NCI-H1694 (cell line): ENCODE data around the gene NR2F2.

Experiments
- DNase-seq: peaks from one replicate; lab custom pipeline; 2025; lab: John Stamatoyannopoulos, UW

Gene NR2F2

DNA sequence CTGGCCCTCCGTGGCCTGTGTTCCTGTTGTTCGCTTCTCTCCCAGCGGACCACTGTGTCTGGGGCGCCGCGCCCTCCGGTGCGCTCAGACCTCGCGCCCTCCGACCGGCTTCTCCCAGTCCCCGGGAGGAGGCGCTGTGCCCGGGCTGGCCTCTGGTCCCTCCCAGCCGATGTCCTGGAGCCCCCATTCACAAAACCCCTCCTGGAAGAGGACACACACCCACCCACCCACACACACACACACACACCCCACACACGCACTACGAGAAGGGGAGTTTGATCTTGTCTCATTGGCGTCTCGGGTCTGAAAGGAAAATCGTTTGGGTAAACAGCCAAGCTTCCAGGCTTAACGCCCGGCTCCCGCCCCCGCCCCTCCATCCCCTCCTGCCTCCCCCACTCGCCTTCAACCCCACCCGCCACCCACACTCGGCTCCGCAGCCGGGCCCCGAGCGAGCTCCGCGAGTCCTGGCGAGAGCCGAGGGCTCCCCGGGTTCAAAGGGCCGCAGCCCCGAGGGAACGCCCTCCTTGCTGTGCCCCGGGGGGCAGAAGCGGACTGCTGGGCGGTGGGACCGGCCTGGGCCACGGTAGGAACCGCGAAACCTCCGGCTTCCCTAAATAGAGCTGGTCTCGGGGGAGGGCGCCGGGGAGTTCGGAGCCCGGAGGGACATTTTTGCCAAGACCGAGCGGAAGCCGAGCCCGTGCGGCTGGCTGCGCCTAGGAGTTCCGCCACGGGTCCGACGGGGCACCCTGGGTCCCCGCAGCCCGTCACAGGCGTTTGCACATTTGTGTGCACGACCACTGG, 23.6 kb downstream of the NR2F2 start:
- no peak for DNase-seq

DNA sequence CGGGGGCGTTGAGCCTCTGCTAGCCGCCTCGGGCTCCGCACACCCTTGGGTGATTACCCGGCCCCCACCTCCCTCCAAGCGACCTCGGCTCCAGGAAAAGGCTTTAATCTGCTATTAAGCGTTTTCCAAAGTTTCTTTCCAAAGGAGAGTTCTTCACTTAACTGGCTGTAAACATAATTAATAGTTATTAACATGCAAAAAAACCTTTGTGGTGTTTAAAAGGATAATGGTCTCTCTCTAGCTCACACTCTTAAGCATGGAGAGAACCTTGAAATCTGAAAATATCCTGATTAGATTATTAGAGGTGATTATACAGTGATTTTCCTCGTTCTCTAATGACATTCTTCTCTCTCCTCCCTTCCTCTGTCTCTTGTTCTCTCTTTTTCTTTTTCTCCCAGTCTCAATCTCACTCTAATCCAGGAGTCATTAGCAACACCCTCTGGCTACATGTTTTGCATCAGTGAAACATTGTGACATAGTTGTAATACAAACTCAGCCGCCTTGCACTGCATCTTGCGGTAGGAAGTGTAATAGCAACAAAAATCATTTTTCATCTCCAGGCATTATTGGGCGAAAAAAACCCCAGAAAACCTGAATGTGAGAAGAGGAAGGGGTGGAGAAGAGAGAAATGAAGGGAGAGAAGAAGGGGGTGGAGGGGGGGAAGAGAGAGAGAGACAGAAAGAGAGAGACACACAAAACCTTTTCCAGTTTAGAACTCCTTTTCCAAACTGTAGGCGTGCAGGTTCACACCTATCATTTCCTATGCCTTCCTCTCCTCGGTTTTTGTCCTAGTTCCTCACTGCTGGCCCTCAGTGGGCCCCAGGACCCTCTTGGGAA, 24.4 kb downstream of the NR2F2 start:
- DNase-seq, result no peak

DNA sequence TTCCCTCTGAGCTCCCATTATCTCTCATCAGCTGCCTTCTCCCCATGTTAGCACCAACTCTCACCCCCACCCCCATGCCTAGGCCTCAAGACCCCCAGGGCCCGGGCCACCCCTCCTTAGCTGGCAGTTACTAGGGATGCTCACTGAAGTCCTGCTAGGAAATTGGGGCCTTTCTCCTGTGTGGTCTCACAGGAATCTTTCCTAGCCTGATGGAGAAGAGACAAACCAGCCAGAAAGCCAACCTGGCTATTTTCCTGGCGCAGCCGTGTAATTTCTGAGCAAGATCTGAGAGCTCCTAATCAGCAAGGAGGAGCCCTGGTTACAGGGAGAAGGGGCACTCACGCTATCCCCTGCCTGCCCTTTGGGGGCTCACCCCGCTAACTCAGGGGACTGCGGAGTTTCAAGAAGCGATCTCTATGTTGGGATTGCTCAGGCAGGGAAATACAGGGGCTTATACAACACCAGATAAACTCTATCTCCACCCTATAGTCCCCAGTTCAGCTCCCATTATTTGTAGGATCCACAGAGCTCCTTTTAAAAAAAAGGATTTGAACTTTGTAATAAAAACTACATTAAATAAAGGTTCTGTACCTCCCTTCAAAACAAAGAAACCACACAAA, 25.2 kb downstream of the NR2F2 start:
- DNase-seq, result no peak

DNA sequence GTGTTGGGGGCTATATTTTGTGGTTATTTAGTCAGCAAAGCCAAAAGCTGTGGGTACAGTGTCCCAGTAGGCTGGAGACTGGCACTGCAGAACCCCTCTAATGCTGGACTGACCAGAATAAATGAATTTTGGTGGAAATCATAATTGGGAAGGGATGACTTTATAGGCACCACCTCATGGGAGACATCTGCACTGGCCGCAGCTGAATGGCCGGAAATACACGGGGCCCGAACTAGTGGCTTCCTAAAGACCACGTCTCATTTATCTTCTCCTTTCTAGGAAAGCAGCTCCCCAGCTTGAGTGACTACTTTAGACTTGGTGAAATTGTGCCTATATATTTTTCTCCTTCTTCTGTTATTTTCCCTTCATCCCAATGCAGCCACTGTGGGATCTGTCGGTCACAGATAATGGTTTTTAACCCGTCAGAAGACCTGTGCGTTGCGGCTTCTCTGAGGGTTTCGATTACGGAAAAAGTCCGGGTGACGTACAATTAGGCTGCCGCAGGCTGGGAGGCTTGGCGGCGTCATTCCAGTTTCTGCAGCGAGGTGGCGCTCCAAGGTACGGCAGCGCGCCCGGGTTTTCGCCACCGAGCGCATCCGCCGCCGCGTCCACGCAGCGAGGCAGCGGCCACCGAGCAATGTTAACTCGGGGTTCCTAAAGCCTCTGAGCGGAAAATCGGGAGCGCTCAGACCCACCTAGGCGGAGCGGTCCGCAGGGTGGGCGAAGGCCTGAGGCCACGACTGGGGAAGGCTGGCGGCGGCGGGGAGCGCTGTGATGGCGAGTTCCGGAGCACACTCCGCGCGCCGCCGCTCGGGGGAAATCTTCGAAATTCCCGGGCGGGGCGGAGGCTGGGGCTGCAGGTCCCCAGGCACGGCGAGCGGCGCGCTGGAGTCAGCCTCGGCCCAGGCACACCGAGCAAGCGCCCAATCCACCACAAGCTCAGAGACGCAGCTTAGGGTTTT, 26.3 kb downstream of the NR2F2 start:
- DNase-seq, result no peak

DNA sequence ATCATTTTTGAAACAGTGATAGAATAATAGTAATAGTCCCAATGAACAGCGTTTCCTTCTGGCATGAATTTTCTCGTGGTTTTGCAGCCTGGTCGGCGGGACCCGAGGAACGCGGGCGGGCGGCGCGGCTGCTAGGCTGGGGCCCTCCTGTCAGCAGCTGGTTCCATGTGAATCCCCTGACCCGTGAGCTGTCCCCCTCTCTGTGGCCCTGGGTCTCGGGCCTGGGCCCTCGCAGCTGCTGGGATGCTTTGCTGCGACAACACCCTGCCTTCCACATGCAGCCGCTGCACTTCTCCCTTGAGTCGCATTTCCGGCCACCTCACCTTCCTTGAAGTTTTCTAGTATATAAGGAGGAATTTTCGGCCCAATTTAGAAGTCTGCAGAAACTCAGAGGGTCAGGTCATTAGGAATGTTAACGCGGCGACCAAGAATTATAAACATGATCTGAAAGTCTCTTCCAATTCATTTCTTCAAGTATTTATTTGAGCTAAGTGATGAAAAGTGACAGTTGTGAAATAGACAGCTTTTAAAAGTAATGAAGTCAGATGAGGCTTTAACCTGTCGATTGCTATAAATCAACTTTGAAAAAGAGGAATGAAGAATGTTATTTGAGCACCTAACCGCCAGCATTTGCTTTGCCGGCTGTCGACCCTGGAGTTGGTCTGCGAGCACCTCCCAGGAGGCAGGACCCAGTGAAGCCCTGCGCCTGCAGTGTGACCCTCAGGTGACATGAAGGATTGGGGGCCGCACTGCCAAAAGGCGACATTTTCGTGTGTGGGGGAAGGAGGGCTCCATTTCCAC, 27.7 kb downstream of the NR2F2 start:
- DNase-seq, result no peak

DNA sequence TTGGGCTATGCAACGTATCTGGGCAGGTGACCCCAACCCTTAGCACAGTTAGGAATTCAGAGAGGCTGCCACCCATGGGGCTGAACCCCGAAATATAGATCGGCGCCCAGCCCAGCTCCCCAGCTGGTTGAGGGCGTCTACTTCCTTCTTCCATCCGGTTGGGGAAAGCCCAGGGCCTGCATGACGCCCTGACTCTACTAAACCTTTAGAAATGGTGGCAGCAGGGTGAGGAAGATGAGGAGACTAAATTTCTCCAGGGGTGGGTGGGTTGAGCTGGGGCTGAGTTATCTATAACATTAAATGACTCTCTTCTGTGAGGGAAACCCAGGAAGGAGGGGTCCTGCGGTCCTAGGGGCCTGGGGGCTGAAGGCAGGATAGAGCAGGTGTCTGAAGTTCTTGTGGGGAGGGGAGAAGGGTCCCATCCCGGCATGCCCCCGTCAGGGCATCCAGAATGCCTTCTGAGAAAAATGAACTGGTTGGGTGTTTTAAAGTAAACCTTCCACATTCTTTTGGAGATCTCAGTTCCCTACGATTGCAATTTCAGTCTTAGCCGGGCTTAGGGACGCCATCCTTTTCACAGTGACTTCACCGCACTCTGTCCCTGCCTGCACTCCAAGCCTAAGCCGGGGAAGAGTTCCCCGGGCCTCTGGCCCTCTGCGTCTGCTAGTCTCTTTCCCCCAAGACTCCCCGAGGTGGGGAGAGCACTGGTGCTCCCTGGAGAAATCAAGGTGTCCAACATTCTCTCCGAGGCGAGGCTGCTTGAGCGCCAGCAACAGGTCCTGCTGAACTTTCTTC, 28.5 kb downstream of the NR2F2 start:
- DNase-seq, result no peak

DNA sequence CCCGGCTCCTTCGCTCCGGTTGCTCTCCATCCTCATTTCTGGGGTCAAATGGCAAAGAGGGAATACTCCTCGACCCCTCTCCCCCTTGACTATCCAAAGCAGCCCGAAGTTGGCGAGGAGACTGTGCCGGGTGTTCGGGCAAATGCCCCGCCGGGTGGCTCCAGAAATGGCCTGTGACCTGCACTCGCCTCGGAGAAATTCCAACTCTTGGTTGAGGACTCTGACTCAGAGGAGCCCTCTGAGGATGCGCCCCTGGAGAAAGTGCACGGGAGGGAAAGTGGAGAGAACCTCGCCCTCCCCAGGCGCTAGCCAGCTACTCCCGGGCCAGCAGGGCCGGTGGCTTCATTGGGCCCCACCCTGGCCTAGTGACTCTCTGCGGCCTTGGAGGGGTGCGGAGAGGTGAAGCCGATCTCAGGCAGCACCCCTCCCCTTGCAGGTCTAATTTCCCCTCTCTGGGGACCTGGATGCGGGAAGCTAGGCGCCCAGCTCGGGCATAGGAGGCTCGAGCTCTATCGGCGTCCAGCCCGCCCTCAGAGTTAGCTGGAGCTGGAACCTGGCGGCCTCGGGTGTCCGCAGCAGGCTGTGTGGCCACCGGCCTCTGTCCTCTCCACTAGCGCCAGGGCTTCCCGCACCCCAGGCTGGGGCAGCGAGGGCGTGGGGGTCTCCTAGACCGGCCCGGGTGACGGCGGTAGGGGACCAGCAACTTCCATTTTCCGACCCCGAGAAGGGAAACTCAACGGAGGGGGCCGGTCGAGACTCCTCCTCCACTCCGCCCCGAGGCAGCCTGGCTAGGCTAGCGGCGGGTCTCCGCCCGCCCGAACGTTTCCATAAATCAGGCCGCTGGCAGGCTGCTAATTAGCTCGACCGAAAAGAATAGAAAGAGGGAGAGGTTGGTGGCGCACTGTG, 29.4 kb downstream of the NR2F2 start:
- no peak for DNase-seq

DNA sequence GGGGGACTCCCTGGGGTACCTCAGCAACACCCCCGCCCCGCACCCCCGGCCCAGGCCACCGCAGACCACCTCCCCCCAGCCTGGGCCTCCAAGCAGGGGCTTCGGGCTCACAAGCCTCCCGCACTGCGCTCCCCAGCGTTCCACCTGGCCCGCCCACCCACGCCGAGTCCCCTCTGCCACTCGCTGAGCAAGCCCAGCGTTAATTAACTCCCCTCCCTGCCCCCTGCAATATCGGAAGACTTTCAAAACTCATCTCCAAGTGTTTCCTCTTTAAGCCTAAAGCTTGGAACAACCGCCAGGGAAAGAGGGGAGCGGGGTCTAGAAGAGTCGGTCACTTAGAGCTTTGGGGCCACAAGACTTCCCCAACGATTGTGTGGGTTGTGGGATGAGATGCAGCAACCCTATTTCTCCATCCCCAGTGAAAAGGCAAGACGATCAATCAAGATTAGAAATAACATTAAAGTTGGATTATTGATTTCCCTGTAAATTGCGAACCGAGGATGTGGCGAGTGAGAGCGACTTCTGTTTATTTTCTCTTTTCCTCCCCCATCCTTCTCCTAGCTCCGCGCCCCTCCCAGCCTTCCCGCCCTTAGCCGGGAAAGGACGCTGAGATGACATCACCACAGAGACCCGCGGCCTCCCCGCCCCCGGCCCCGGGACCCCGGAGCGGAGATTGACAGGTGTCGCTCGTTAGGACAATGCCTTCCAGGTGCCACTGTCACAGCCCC, 30.2 kb downstream of the NR2F2 start:
- no peak for DNase-seq

DNA sequence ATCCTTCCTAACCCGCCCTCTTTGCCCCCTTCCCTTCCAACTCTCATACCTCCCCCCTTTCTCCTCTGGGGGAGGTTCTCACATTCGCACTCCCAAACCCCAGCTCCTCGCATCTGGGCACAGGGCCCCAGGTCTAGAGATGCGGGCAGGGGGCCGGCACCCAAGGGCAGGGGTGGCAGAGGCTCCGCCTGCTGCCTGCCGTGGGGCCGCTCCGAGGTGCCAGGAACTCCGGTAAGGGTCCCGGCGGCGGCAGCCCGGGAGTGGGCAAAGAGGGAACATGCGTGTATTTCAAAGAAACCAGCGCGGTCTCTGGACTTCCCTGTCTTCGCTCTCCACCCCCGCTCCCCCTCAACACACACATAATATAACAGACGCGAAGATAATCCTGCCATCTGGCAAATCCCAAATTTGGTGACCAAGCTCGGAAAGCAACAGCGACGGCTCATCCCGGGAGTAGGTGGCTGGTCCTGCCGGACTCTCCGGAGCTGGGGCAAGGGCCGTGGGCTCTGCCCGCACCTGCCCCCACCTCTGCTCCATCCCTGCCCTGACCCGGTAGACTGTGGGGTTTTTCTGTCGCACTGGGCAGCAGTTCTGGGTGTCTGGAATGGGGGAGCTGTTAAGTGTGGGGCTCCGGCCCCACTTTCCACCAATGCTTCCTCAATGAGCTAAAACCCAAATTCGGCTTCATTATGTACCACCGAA, 31.0 kb downstream of the NR2F2 start:
- no peak for DNase-seq

DNA sequence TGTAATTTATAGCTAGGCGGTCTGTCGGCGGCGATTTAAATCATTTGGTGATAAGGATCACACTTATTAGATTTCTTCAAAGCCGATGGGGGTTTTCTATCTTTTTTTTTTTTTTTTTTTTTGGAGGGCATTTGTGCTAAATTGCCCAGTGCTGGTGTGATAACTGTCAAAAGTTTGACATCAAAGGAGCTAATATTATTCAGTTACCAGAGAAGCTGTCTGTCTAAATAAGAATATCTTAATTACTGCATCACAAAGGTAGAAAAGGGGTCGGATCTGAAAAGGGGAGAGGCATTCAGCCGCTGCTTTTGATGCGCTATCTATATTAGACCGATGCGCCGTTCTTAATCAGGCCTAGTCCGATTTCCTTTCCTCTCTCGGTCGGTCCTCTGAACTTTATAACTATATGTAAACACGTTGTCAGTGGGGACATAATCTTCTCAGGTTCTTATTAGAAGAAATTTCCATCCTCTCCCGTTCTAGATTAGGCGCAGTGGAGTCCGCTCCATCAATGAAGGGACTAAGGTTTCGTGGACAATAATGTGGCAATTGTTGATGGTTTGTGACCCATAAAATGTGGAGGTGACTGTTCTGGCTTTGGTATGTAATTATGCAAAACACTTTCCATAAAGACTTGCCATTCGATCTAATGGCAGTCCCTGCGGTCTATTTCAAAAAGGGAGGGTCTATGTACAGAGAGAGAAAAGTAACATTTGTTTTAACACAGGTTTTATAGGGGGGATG, 31.7 kb downstream of the NR2F2 start:
- DNase-seq, result no peak

DNA sequence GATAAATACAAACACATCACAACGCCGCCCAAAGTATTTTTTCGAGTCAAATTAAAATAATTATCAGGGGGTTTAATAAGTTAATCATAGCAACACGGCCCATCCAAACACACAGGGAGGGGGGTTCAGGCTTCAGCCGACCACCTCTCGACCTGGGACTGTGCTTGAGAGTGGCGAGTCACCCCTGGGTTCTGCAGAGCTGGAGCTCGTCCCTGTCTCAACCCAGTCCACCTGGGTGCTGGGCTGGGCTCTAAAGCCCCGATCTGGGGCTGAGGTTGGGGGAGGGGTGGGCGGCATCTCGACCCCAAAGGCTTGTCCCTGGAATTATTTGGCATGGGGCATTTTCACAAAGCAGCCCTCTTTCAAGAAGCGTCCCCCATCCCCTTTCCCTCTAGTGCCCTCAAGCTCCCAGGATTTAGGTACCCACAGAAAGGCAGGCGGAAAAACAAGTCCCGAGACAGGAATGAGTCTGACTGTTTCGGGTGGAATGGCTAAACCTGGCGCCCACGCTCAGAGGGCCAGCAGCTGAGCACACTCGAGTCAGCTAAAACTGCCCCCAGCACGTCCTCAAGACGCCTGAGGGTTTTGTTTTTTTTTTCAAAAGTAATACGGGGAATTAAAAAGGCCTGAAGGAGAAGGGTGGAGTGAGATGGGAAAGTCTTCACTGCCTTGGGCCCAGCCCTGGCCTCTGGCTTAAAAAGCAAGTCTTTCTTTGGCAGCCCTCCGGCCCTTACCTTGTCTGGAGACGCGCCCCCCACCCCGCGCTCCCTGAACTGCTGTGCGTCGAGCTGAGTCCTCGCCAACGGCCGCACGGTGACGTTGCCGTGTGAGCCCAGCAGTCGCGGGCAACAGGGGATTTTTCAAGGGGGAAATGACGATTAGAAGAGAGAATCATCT, 32.5 kb downstream of the NR2F2 start:
- no peak for DNase-seq

DNA sequence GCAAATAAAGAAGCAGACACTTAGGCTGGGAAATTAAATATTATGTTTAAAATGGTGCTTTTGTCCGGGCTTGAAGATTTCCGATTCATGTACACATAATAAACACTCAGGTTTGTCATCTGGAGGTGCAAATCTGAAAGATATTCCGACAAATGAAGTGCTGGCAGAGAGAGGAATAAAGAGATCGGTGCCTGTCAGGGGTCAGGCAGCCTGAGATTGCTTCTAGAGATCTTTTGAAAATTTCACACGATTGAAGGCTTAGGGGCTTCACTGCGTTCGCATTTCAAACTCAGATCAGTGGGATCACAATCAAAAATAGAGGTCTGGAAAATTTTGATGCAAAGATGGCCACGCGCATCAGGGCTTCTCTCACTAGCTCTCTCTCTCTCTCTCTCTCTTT, 33.2 kb downstream of the NR2F2 start:
- no peak for DNase-seq

DNA sequence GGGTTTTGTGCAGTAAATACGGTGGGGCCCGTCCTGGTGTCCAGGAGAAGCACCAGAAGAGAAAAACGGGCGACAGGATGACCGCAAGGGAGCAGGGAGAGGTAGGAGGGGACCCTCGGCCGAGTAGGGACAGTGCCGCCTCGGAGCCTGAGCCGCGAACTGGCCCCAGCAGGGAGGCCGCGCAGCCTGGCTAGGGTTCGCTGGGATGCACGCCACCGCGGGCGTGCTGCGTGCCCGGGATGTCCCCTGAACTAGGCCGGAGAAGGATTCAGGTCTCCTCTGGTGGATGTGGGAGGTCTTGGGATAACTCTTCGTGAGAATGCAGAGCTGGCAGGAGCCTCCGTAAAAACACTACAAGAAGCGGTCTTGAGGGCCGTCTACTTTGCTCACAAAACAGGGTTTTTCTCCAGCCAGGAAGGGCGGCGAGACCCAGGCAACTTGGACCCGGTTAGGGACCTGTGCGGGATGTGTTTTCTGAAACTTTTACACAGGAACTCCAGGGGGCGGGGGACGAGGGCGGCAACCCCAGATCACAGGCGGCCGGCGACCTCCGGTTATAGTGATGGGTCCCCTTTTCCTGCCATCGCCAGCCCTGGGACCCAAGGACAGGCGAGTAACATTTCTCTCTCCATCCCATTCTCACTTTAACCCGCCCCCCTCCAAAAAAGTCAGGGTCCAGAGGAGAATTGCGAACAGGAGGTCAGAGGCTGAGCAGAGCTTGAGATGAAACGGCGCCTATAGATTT, 35.5 kb downstream of the NR2F2 start:
- no peak for DNase-seq

DNA sequence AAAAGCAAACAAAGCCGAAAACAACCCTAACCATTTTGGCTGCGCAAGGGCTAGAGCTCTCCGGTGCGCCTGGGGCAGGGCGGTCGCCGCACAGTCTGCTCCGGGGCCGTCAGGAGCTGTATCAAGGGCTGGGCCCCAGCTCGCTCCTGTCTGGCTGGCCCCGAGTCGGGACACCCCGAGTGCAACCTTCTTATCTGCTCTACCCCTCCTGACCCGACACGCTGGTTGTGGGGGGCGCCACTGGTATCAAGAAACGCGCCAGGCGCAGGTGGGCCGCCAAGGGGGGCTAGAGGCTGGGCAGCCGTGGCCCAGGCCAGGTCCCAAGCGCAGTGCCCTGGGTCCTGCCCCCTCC, 36.0 kb downstream of the NR2F2 start:
- DNase-seq, result no peak
